Tongue (tissue), 2 donors: ENCODE measurements around the gene SCAMP1. TPM values are rescaled to one million over a fixed set of nuclear protein-coding genes. Genes with fewer than 3 reads are reported as not detected.
A peak's percentile ranks its signal among the peaks of the same experiment; 100 is the strongest.
"Not testable (repeated sequence)": the region's sequence is repeated elsewhere in the genome, so short reads cannot be mapped to it uniquely, and the experiment has no call there.

Source experiments
- DNase-seq: peaks from one replicate; pipeline ENCODE4 v3.0.0-alpha.2; 2015
- total RNA-seq: library from RNA; depleted of rRNA; stranded (reverse); fragments of >200 nt; gene quantifications from one replicate; pipeline ENCODE4 v1.2.3, GENCODE V29; 2014

Gene SCAMP1
- total RNA-seq, 1 donor from 2014 or later: 60.3 TPM

- no peak for DNase-seq
Measured at GRCh38 chr5:78429332-78429980, 69.0 kb downstream of the SCAMP1 start.

- no peak for DNase-seq
Measured at GRCh38 chr5:78430866-78431265, 70.4 kb downstream of the SCAMP1 start.

GRCh38 chr5:78433972-78434371 is 73.6 kb downstream of the SCAMP1 start:
- no peak for DNase-seq

- DNase-seq: no peak
Measured at GRCh38 chr5:78447775-78448424, 87.5 kb downstream of the SCAMP1 start.

- DNase-seq: no peak
Measured at GRCh38 chr5:78449103-78449502, 88.7 kb downstream of the SCAMP1 start.

- not testable (repeated sequence) for DNase-seq
Measured at GRCh38 chr5:78457507-78457906, 97.1 kb downstream of the SCAMP1 start.

- DNase-seq: no peak
Measured at GRCh38 chr5:78458843-78459242, 98.4 kb downstream of the SCAMP1 start.

GRCh38 chr5:78467140-78467539 is 106.7 kb downstream of the SCAMP1 start:
- no peak for DNase-seq

- DNase-seq: peak; percentile 68
Measured at GRCh38 chr5:78467752-78468357, 107.4 kb downstream of the SCAMP1 start.

- no peak for DNase-seq
Measured at GRCh38 chr5:78471896-78472295, 111.5 kb downstream of the SCAMP1 start.

GRCh38 chr5:78472469-78473106 is 112.2 kb downstream of the SCAMP1 start:
- DNase-seq: no peak

- DNase-seq: no peak
Measured at GRCh38 chr5:78473751-78474150, 113.3 kb downstream of the SCAMP1 start.

- no peak for DNase-seq
Measured at GRCh38 chr5:78475370-78475769, 115.0 kb downstream of the SCAMP1 start.

GRCh38 chr5:78476795-78477194 is 116.4 kb downstream of the SCAMP1 start:
- DNase-seq: no peak

GRCh38 chr5:78482948-78483347 is 122.5 kb downstream of the SCAMP1 start:
- no peak for DNase-seq

- no peak for DNase-seq
Measured at GRCh38 chr5:78483809-78484521, 123.5 kb downstream of the SCAMP1 start.

- DNase-seq: no peak
Measured at GRCh38 chr5:78486218-78486617, 125.8 kb downstream of the SCAMP1 start.

- no peak for DNase-seq
Measured at GRCh38 chr5:78487846-78488245, 127.4 kb downstream of the SCAMP1 start.

GRCh38 chr5:78490709-78491485 is 130.5 kb downstream of the SCAMP1 start:
- no peak for DNase-seq

- no peak for DNase-seq
Measured at GRCh38 chr5:78492224-78492623, 131.8 kb downstream of the SCAMP1 start.

- no peak for DNase-seq
Measured at GRCh38 chr5:78492650-78493049, 132.2 kb downstream of the SCAMP1 start.

GRCh38 chr5:78495800-78496199 is 135.4 kb downstream of the SCAMP1 start:
- DNase-seq: no peak
